ENCODE measurements around the gene CAMK2B.

Gene CAMK2B

DNA sequence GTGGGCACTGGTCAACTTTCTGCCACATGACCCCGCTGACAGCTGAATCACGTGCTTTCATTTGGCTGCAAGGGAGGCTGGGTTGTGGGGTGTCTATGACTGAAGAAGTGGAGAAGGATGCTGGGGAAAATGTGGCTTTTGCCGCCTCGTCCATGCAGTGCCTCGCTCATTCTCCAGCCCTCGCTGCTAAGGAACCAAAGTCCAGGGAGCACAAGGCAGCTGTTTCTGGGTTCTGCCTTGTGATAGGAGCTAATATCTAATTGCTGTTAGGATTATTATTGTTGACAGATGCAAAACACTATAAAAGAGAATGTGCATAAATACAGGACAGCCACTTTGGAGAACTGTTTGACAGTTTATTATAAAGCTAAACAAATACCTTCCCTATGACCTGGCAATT lies 4.9 kb upstream of the CAMK2B start:
- no peak for DNase-seq (ENCODE audit: low read depth in 2 of 2, low spot score in 1 of 2)

DNA sequence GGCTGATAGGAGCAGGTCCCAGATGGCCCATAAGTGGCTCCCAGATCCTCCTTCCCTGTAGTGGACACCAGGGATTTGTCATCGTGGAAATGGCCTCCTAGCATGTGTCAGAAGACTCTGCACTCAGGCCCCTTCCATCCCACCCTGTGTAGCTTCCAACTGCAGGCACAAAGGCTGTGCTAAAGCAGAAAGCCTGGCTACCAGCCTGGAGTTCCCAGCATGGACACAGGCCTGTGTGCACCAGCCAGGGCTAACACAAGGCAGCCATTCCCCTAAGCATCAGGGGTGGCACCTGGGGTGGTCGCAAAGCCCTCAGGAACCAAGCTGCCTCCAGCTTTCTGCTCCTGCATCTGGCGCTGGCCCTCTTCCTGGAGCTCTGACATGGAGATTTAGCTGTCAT lies 4.5 kb upstream of the CAMK2B start:
- no peak for DNase-seq (ENCODE audit: low read depth in 2 of 2, low spot score in 1 of 2)

DNA sequence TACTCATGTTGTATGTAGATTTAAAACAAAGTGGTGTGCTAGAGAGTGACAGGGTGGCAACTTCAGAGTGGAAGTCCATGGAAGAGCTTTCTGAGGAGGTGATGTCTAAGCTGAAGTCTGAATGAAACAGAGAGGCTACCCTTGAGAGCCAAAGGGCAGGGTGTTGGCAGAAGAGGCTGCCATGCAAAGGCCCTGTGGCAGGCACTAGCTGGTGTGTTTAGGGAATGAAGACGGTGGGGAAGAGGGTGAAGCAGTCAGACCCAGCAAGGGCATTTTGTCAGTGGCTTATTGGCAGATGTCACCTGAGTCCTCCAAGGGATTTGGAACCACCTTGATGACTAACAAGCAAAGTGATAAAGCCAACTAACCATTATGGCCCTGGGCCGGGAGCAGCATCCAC lies 3.7 kb upstream of the CAMK2B start:
- no peak for DNase-seq (ENCODE audit: low read depth in 2 of 2, low spot score in 1 of 2)

DNA sequence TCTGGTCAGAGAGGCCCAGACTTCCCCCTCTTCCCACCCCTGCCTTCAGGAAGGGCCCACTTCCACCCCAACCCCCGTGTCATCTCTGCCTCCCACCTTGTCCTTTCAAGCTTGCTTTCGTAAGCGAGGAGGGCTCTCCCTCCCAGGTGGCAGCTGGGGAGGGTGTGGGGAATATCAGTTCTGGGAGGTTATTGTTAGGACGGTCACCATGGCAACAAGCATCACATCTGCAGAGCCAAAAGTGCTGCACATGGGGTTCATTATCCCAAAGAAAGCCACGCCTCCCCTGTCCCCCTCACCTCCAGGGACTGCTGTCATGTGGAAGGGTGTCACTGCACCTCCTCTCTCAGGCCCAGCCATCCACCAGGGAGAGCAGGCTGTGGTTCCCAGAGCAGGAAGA lies 2.6 kb upstream of the CAMK2B start:
- DNase-seq (ENCODE audit: low read depth in 2 of 2, low spot score in 1 of 2): no peak

DNA sequence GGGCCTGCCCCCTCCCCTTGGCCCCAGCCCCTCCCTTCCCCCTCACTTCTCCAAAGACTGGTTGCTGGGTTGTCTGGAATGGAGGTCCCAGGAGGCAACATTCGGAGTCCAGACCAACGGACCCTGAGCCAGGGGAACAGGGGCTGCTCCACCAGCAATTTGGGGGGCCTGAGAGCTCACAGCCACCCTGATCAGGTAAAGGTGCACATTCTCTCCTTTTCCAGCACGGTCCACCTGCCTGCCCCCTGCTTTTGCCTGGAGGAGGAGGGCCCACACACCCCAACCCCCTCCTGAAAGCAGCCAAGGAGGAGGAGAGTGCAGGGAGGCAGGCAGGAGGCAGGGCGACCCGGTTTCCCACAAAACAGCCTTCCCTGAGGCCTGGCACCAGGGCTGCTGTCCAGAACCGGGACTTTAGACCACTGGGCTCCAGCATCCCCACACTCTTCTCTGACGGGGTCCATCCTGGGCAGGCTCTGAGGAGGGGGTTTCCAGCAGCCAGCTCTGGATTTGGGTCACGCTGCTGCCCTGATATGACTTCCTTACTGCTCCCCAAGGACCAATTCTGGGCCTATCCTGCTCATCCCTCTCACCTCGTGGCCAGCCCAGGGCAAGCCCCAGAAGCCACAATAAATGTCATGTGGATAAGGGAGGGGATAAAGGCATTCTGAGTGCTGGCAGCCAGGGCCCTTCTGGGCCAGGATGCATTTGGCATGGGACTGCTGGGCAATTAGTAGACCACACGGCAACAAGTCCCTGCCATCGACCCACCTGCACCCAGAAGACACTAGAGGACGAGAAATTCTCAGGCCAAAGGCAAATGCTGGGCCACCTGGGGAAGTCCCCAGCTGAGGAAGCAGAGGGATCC lies 1.1 kb upstream of the CAMK2B start:
- DNase-seq (ENCODE audit: low read depth in 2 of 2, low spot score in 1 of 2): no peak

DNA sequence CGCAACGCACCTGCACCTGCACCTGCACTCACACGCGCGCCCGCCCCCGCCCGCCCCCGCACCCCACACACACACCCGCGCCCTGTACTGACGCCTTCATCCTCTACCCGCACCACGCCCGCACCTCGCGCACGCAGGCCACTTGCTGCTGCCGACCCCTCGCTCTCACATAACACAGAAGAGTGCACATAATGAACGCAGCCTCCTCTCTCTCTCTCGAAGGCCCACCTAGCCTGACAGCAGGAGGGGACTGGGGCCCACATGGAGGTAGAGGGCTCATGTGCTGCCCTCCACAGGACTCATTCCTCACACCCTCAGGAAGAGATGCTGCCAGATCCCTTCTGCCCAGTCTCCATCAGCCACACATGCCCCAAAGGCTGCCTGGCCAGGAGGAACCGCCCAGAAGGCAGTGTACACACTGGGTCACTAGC lies 432 bp upstream of the CAMK2B start:
- DNase-seq (ENCODE audit: low read depth in 2 of 2, low spot score in 1 of 2): no peak

DNA sequence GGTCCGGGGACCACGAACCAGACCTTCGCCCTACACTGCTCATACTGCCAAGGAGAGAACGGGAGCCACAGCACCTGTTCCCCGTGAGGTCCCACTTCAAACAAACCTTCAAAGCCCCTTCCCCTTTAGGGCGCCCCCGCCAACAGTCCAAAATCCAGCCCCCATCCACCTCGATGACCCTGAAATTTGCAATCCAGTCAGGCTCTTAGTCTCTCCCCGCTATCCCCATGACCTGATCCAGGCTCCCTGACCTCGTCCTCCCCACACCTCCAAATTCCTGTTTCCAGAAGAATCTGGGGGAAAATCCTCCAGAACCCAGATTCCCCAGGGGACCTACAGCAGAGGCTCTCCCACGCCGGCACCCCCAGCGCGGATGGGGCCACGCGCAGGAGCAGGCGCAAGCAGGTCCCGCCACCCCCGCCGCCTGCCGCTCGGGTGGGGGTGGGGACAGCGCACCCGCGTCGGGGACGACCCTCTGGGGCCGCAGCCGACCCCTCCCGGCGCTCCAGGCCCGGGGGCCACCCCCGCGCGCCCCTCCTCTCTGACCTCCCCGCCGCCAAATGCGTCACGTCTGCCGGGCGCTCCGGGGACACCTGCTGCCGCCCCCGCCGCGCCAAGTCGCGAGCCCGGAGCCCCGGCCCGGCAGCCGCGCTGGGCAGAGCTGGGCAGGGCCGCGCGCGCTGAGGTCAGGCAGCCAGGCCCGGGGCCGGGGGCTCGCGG lies 753 bp downstream of the CAMK2B start:
- DNase-seq (ENCODE audit: low read depth in 2 of 2, low spot score in 1 of 2): no peak

DNA sequence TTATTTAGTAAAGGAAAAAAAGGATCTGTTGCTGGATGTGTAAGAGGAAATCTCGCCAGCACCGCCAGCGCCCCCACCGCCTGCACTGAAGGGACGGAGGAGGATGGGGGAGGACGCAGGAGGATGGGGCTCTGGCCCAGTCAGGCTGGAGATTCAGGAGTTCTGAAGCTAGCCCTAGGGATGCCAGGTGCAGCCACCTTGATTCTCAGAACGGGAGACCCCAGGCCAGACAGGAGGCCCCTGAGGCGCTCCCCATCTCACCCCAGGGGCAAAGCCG lies 1.3 kb downstream of the CAMK2B start:
- DNase-seq (ENCODE audit: low read depth in 2 of 2, low spot score in 1 of 2): no peak

DNA sequence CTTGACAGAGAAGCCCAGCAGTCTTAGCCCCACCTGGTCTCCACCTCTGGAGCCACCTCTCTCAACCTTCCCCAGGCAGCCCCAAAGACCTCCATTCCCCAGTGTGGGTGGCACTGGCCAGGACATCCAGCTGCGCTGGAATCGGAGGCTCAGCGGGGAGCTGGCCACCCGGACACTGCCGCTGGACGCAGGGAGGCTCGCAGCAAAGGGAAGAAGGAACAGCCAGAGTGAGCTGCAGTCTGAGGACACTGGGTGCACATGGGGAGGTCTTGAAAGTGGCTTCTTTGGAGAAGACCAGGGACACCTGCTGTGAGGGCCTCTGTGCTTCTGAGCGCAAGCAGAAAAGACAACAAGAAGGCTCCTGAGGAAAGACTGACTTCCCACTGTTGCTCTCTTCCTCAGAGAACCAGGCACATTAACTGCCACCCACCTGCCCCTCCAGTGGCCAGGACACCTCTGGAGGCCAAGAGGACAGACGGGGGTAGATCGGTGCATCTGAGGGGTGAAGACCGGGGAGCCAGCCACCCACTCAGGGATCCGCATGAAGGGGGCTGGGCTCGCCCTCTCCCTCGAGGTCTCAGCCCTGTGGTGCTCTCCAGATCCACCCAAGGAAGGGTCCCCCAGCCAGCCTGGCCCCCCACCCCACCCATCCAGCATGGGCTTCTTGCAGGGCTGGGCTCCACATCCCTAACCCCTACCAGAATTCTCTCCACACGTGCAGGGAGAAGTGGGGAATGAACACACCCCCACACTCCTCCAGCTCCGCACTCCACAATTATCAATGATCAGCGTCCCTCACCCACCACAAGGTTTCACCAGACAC lies 1.8 kb downstream of the CAMK2B start:
- DNase-seq (ENCODE audit: low read depth in 2 of 2, low spot score in 1 of 2): no peak

DNA sequence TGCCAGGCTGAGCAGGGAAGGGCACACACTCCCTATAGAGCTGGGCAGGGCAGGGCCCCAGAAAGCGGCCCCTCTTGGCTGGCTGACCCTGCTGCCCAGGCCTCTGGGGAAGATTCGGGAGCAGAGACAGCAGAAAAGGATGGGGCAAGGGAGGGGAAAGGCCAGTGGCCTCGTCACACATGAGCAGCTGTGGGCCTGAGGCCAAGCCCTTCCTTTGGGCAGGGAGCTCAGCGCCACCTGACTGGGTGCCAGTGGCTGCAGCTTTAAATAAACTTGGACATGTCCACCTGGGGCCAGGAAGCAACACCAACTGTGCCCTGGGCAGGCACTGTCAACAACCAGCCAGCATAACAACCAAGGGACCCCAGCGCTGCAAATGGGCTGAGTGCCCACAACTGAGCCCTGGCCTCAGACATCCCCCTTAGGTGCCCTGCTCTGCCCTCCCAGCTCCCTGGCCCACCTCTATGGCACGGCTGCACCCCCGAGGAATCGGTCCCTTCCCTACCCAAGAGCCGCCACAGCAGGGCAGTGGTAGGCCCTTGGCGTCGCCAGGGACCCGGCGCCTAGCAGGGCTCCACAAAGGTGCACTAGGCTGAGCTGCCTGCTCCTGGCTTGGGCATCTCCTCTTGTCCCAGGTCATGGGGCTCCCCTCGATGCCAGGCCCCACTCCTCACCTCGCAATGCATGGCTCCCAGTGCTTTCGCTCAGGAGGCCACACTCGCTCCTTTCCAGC lies 2.6 kb downstream of the CAMK2B start:
- no peak for DNase-seq (ENCODE audit: low read depth in 2 of 2, low spot score in 1 of 2)

DNA sequence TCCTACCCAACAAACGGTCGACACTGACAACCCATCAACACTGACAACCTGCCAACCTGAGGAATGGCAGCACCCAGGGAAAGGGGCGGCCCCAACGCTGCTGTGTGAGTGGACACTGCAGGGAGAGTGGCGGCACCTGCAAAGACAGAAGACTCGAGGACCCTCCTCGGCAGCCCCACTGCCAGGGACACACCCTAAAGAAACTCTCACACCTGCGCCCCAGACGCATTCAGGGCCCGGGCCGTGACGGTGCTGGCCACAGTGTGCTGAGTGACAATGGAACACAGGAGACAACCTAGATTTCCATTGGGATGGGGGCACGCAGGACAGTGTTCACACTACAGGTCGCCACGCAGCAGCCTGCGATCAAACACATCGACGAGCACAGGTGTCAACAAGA lies 3.6 kb downstream of the CAMK2B start:
- no peak for DNase-seq (ENCODE audit: low read depth in 2 of 2, low spot score in 1 of 2)

DNA sequence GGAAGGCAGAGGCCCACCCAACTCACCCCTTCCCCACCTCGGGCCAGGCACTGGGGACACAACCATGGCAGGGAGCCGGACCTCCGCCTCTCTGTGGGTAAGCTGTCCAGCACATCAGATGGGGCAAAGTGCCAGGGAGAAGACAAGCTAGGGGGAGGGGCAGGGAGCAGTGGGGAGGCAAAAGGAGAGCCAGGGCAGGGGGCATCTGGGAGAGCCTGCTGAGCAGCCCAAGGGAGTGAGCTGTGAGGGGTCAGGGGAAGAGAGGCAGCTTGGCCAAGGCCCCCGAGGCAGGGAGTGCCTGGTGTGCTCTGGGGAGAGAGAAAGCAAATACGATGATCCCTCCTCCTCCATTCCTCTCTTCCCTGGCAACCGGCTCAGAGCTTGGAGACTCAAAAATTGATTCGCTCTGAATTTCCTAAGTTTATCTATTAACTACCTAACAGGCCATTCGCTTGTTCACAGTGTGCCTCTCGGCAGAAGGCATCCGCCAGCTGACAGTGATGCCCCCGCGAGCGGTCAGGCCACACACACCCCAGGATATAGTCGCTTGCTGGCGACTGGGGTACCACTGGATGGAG lies 4.5 kb downstream of the CAMK2B start:
- DNase-seq (ENCODE audit: low read depth in 2 of 2, low spot score in 1 of 2): no peak

DNA sequence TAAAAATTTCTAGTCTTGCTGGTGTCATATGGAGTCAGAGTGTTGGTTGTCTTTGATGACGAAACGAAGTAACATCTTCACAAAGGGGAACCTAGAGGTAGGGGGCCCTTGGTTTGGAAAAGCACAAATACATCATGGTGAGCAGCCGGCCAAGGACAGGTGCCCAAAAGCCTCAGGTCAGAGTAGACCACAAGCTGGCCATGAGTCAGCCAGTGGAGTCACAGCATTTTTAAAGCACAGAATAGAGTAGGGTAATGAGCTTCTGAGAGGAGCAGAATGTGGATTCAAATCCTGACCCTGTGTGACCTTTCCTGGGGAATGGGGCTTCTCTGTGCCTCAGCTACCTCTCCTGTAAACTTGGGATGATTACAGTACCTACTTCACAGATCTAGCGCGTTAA lies 5.3 kb downstream of the CAMK2B start:
- no peak for DNase-seq (ENCODE audit: low read depth in 2 of 2, low spot score in 1 of 2)

DNA sequence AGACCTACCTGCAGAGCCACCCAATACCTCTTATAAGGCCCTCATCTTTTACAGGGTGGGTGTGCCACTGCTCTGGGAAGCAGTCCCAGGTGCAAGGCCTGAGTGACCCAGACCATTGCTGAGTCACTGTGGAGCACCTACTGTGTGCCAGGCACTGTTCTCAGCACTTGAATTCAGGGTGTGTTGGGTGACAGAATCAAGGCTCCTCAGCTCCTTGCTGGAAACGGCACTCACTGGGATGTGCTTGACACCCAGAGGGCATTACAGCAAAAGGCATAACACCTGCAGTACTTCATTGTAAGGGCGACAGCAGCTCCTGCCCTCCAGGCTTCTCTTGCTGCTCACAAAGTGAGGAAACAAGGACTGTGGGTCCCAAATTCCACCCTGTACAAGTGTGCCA lies 7.1 kb downstream of the CAMK2B start:
- no peak for DNase-seq (ENCODE audit: low read depth in 2 of 2, low spot score in 1 of 2)

DNA sequence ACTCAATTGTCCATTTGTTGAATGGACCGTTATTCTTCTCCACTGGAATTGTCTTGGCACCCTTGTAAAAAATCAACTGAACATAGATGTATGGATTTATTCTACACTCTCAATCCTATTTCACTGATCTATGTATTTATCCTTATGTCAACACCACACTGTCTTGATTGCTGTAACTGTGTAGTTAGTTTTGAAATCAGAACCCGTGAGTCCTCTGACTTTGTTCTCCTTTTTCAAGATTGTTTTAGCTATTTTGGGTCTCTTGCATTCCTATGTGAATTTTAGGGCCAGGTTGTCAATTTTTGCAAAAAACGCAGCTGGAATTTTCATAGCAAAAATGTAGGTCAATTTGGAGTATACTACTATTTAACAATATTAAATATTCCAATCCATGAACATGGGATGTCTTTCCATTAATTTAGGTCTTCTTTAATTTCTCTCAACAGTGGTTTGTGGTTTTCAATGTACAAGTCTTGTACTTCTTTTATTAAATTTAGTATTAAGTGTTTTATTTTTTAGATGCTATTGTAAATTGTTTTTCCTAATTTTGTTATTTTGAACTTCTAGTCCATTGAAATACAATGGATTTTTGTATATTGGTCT lies 10.0 kb downstream of the CAMK2B start:
- no peak for DNase-seq (ENCODE audit: low read depth in 2 of 2, low spot score in 1 of 2)

DNA sequence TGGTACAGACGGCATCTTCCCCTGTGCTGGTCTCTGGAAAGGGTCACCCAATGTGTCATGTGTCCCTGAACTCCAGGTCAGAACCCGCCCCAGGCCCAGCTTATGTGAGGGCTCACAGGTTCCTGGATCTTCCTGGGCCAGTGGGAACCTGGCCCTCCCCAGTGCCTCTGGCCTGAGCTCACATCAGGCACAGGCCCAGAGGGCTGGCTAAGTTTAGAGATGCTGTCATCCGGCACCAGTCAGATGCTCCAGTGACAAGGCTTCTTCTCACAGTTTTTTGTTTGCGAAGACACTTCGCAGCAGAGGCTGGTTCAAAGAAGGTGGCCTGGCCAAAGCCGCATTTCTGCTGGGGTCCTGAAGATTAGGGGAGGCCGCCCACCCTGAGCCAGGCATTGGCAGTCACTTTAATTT lies 11.8 kb downstream of the CAMK2B start:
- no peak for DNase-seq (ENCODE audit: low read depth in 2 of 2, low spot score in 1 of 2)

DNA sequence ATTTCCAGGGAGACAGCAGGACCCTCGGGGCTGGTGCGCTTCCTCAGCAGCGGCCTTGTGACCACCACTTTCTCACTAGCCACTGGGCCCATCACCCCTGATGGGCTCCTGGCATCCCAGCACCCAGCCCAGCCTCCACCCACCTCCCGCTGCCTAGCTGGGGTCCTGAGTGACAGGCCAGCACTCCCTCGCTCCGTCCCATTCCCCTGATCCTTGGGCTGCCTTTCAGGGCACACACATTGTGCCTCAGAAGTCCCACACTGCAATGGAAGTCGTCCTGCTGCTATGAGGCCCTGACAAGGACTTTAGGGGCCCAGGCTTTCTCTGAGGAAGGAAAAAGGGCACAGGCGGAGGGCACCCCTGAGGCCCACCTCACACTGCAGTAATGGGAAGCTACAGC lies 12.4 kb downstream of the CAMK2B start:
- DNase-seq (ENCODE audit: low read depth in 2 of 2, low spot score in 1 of 2): no peak

DNA sequence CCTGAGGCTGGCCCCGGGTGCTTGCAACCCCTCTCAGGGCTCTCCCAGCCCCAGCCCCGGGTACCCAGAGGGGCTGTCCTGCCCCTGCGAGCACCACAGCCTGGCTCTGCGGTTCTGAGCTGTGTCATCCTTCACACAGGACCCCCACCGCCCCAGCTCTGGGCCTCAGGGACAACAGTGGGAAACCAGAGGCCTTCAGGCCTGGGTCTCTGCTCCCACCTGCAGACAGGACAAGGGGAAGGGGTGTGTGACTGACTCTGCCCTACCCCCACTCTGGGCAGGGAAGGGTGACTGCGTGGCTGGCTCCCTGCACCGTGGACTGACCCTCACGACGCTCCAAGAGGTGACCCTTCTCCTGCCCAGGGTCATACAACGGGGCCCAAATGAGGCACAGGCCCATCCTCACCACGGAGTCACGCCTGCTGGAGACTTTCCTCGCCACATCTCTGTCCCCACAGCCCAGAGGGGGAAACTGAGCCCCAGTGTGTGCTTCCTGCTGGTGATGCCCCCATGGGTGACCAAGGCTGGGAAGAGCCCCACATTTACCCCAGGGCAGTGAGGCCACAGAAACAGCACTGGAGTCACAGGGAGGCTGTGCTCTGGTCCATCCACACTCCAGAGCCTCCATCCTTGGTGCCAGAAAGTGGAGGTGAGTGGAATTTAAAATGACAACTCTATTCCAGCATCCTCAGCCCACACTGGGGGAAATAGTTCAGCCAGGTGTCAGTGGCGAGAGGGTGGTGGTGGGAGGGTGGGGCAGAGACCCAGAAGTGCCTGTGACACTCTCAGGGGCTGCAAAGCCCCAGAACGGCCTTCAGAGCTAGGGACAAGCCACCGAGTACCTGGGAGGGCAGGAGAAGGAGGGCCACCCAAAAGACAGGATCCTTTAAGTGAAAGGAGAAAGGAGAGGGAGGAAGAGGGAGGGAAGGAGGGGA lies 13.6 kb downstream of the CAMK2B start:
- DNase-seq (ENCODE audit: low read depth in 2 of 2, low spot score in 1 of 2): no peak

DNA sequence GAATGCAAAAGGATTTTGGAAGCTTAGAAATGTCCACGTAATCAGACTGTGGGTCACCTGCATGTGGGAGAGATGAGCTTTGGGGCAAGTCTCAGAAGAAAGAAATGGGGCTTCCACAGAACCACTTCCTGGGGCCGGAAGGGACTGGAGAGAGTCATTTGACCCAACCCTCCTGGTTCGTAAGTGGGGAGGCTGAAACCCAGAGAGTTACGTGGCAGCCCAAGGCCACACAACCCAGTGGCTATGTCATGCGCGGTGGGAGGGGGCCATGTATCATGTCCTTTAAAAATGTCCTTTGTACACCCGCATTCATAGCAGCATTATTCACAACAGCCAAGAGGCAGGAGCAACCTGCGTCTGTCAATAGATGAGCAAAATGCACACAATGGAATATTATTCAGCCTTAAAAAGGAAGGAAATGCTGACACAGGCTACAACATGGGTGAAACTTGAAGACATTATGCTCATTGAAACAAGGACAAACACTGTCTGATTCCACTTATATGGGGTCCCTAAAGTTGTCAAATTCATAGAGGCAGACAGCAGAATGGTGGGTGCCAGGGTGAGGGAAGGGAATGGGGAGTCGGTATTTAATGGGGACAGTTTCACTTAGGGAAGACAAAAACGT lies 15.1 kb downstream of the CAMK2B start:
- DNase-seq (ENCODE audit: low read depth in 2 of 2, low spot score in 1 of 2): no peak

Measured in stimulated activated CD8-positive, alpha-beta memory T cell treated with anti-CD3 and anti-CD28 coated beads, Interleukin-4, amount 100 ng/mL, for 4 hours (primary cell).